GM19023 (cell line): ENCODE results near the gene PCSK9.

ENCODE experiments used
- ATAC-seq: cut with Tn5 transposase; IDR thresholded peaks from one replicate; pipeline ENCODE4 v1.9.1; 2021; ENCODE audit warnings: mild to moderate bottlenecking, moderate library complexity; ENCODE audit not compliant: unreplicated experiment

PCSK9 gene

GRCh38 chr1:55043011-55043410, 3.7 kb downstream of the PCSK9 start:
- ATAC-seq, result no peak

- ATAC-seq, result no peak
Observed at GRCh38 chr1:55043726-55044125, 4.4 kb downstream of the PCSK9 start.

- ATAC-seq, result no peak
Observed at GRCh38 chr1:55044617-55045397, 5.5 kb downstream of the PCSK9 start.

- no peak for ATAC-seq
Observed at GRCh38 chr1:55045430-55045829, 6.1 kb downstream of the PCSK9 start.

- ATAC-seq, result no peak
Observed at GRCh38 chr1:55046871-55047270, 7.5 kb downstream of the PCSK9 start.

GRCh38 chr1:55047611-55048010, 8.3 kb downstream of the PCSK9 start:
- no peak for ATAC-seq

GRCh38 chr1:55048453-55049270, 9.3 kb downstream of the PCSK9 start:
- ATAC-seq, result no peak

- no peak for ATAC-seq
Observed at GRCh38 chr1:55049271-55049913, 10.0 kb downstream of the PCSK9 start.

- no peak for ATAC-seq
Observed at GRCh38 chr1:55049914-55050278, 10.5 kb downstream of the PCSK9 start.

- no peak for ATAC-seq
Observed at GRCh38 chr1:55050283-55050682, 10.9 kb downstream of the PCSK9 start.

- ATAC-seq, result no peak
Observed at GRCh38 chr1:55051169-55051568, 11.8 kb downstream of the PCSK9 start.

- ATAC-seq, result no peak
Observed at GRCh38 chr1:55051621-55052020, 12.3 kb downstream of the PCSK9 start.

- ATAC-seq, result no peak
Observed at GRCh38 chr1:55052221-55053142, 13.1 kb downstream of the PCSK9 start.

- no peak for ATAC-seq
Observed at GRCh38 chr1:55053265-55053954, 14.1 kb downstream of the PCSK9 start.

GRCh38 chr1:55054396-55054795, 15.0 kb downstream of the PCSK9 start:
- no peak for ATAC-seq

- no peak for ATAC-seq
Observed at GRCh38 chr1:55055084-55055882, 15.9 kb downstream of the PCSK9 start.

GRCh38 chr1:55055951-55056631, 16.7 kb downstream of the PCSK9 start:
- no peak for ATAC-seq

- ATAC-seq, result no peak
Observed at GRCh38 chr1:55056632-55056992, 17.3 kb downstream of the PCSK9 start.
